K562 (cell line): ENCODE results near the gene TMEM158. TPM values are rescaled to one million over a fixed set of nuclear protein-coding genes. Genes with fewer than 3 reads are reported as not detected.

Experiments used
- CHD1 ChIP-seq: fragments of 200-600 bp; sonication (generic); IDR thresholded peaks from one replicate; pipeline ENCODE4 v1.6.1; 2012; ENCODE audit warnings: mild to moderate bottlenecking, moderate library complexity, low read length, inconsistent platforms
- EHMT2 ChIP-seq: fragments of 450-650 bp; IDR thresholded peaks from 2 replicates; pipeline ENCODE4 v1.6.1; 2018; ENCODE audit warnings: antibody characterized with exemption
- MYC ChIP-seq, 2 experiments: fragments of 250-450 bp in 1 of 2; sonication (Bioruptor Pico) in 1 of 2; IDR thresholded peaks; 2 replicates each; pipeline versions ENCODE4 v1.5.1 to v1.6.1; 2012 to 2021; ENCODE audit warnings: low read depth in 2 of 2, borderline replicate concordance in 1 of 2, improper control_type of control experiment in 1 of 2, low read length in 1 of 2, mild to moderate bottlenecking in 1 of 2, moderate library complexity in 1 of 2
- PHB ChIP-seq: fragments of 250-450 bp; sonication (Bioruptor Pico); IDR thresholded peaks from 2 replicates; pipeline ENCODE4 v1.5.0; 2021
- SMAD2 ChIP-seq: fragments of 150-350 bp; IDR thresholded peaks from 2 replicates; pipeline ENCODE4 v1.6.1; 2014; ENCODE audit warnings: low read depth, mild to moderate bottlenecking, low read length
- XRCC5 ChIP-seq: fragments of 200-400 bp; formaldehyde crosslinking; IDR thresholded peaks from 2 replicates; pipeline ENCODE4 v1.6.1; 2017; ENCODE audit warnings: low read depth, mild to moderate bottlenecking, low read length
- ZC3H4 ChIP-seq: sonication (generic); formaldehyde crosslinking; IDR thresholded peaks from 2 replicates; pipeline ENCODE4 v1.9.0; 2021; ENCODE audit warnings: missing genetic modification reagents, borderline replicate concordance
- ZC3H8 ChIP-seq: fragments of 450-650 bp; IDR thresholded peaks from 2 replicates; pipeline ENCODE4 v1.6.1; 2017
- ZFX ChIP-seq: sonication (generic); formaldehyde crosslinking; IDR thresholded peaks from 2 replicates; pipeline ENCODE4 v1.8.0; 2022; ENCODE audit warnings: mild to moderate bottlenecking, missing genetic modification reagents, moderate library complexity
- polyA plus RNA-seq, 8 experiments: library from polyadenylated mRNA; depleted of rRNA in 4 of 8; stranded (reverse) in 5 of 8; unstranded in 3 of 8; fragments of >200 nt; fragmentation: Nextera tagmentation in 2 of 8; fragmentation: Illumina TruSeq in 1 of 8; extraction: Ambion mirVana in 2 of 8; extraction: Trizol in 1 of 8; gene quantifications; 2 replicates each; pipeline versions ENCODE4 v1.2.1 to v1.2.3, GENCODE V29; 2011 to 2014; ENCODE audit warnings: inconsistent platforms in 1 of 8, missing spikeins in 1 of 8
- total RNA-seq, 7 experiments: library from RNA; depleted of rRNA in 6 of 7; stranded (reverse); fragments of >200 nt in 6 of 7; fragmentation: Illumina TruSeq in 2 of 7; extraction: Trizol in 2 of 7; gene quantifications; 2 replicates each; pipeline versions ENCODE4 v1.2.1 to v1.2.3, GENCODE V29; 2011 to 2021; ENCODE audit warnings: low replicate concordance in 1 of 7
- TF ChIP-seq, protein P1 (sequence below): sonication (generic); formaldehyde crosslinking; IDR thresholded peaks from 2 replicates; pipeline ENCODE4 v1.8.1; 2023; ENCODE audit warnings: mild to moderate bottlenecking, missing genetic modification reagents
- TF ChIP-seq, protein P2 (sequence below), 3 experiments: IDR thresholded peaks in 2 of 3; conservative IDR thresholded peaks in 1 of 3; 2 replicates each; pipeline ENCODE4 v1.5.1; 2011 to 2012; ENCODE audit warnings: low read length in 3 of 3, mild to moderate bottlenecking in 3 of 3, control low read depth in 2 of 3, improper control_type of control experiment in 1 of 3, inconsistent platforms in 1 of 3, low read depth in 1 of 3, mixed read lengths in 1 of 3, moderate library complexity in 1 of 3; ENCODE audit not compliant: insufficient read depth in 2 of 3
- TF ChIP-seq, protein P3 (sequence below), 2 experiments: fragments of 450-650 bp; IDR thresholded peaks; 2 replicates each; pipeline ENCODE4 v1.6.1; 2018; ENCODE audit warnings: mild to moderate bottlenecking in 2 of 2, low read depth in 1 of 2; ENCODE audit not compliant: partially characterized antibody in 2 of 2
- TF ChIP-seq, protein P4 (sequence below): IDR thresholded peaks from 2 replicates; pipeline ENCODE4 v1.6.1; 2011; ENCODE audit warnings: borderline replicate concordance, low read depth, mild to moderate bottlenecking, moderate library complexity, low read length; ENCODE audit not compliant: insufficient read depth, poor library complexity, severe bottlenecking
- TF ChIP-seq, protein P5 (sequence below): sonication (generic); IDR thresholded peaks from 2 replicates; pipeline ENCODE4 v1.6.1; 2016

The TMEM158 gene
- total and polyA plus RNA-seq, 9 of the 15 experiments (the other 6 are each of a cell fraction or from before 2014, with no cell fraction given), result 2.2 to 46.5 (median 8.4) TPM

GRCh38 chr3:45210308-45211041 lies 15.6 kb downstream of the TMEM158 start (continued):
- TF ChIP-seq MYC (IDR thresholded peaks at IDR 0.05; ENCODE audit: low read depth, low read length), result peak; percentile 54; the same call in 1 of the 2 replicates
- peak; percentile 25; the same call in 1 of the 2 replicates for TF ChIP-seq MYC (CRISPR knock-in tag; IDR thresholded peaks at IDR 0.05; ENCODE audit: borderline replicate concordance, low read depth)
- TF ChIP-seq XRCC5, result peak; percentile 92
- TF ChIP-seq, protein P1, sequence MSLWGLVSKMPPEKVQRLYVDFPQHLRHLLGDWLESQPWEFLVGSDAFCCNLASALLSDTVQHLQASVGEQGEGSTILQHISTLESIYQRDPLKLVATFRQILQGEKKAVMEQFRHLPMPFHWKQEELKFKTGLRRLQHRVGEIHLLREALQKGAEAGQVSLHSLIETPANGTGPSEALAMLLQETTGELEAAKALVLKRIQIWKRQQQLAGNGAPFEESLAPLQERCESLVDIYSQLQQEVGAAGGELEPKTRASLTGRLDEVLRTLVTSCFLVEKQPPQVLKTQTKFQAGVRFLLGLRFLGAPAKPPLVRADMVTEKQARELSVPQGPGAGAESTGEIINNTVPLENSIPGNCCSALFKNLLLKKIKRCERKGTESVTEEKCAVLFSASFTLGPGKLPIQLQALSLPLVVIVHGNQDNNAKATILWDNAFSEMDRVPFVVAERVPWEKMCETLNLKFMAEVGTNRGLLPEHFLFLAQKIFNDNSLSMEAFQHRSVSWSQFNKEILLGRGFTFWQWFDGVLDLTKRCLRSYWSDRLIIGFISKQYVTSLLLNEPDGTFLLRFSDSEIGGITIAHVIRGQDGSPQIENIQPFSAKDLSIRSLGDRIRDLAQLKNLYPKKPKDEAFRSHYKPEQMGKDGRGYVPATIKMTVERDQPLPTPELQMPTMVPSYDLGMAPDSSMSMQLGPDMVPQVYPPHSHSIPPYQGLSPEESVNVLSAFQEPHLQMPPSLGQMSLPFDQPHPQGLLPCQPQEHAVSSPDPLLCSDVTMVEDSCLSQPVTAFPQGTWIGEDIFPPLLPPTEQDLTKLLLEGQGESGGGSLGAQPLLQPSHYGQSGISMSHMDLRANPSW (CRISPR knock-in tag), result no peak
- no peak for TF ChIP-seq SMAD2
- TF ChIP-seq ZFX (CRISPR knock-in tag), result peak; percentile 48; the same call in 1 of the 2 replicates
- TF ChIP-seq, protein P2, sequence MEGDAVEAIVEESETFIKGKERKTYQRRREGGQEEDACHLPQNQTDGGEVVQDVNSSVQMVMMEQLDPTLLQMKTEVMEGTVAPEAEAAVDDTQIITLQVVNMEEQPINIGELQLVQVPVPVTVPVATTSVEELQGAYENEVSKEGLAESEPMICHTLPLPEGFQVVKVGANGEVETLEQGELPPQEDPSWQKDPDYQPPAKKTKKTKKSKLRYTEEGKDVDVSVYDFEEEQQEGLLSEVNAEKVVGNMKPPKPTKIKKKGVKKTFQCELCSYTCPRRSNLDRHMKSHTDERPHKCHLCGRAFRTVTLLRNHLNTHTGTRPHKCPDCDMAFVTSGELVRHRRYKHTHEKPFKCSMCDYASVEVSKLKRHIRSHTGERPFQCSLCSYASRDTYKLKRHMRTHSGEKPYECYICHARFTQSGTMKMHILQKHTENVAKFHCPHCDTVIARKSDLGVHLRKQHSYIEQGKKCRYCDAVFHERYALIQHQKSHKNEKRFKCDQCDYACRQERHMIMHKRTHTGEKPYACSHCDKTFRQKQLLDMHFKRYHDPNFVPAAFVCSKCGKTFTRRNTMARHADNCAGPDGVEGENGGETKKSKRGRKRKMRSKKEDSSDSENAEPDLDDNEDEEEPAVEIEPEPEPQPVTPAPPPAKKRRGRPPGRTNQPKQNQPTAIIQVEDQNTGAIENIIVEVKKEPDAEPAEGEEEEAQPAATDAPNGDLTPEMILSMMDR (IDR thresholded peaks at IDR 0.05 in 2 of 3, conservative IDR thresholded peaks at IDR 0.05 in 1 of 3; ENCODE audit: insufficient read depth in 2 of 3, low read depth in 1 of 3, low read length in 3 of 3), result peak; percentile 96 to 97 (median 96)
- no peak for TF ChIP-seq ZC3H4
- no peak for TF ChIP-seq ZC3H8
- TF ChIP-seq, protein P3, sequence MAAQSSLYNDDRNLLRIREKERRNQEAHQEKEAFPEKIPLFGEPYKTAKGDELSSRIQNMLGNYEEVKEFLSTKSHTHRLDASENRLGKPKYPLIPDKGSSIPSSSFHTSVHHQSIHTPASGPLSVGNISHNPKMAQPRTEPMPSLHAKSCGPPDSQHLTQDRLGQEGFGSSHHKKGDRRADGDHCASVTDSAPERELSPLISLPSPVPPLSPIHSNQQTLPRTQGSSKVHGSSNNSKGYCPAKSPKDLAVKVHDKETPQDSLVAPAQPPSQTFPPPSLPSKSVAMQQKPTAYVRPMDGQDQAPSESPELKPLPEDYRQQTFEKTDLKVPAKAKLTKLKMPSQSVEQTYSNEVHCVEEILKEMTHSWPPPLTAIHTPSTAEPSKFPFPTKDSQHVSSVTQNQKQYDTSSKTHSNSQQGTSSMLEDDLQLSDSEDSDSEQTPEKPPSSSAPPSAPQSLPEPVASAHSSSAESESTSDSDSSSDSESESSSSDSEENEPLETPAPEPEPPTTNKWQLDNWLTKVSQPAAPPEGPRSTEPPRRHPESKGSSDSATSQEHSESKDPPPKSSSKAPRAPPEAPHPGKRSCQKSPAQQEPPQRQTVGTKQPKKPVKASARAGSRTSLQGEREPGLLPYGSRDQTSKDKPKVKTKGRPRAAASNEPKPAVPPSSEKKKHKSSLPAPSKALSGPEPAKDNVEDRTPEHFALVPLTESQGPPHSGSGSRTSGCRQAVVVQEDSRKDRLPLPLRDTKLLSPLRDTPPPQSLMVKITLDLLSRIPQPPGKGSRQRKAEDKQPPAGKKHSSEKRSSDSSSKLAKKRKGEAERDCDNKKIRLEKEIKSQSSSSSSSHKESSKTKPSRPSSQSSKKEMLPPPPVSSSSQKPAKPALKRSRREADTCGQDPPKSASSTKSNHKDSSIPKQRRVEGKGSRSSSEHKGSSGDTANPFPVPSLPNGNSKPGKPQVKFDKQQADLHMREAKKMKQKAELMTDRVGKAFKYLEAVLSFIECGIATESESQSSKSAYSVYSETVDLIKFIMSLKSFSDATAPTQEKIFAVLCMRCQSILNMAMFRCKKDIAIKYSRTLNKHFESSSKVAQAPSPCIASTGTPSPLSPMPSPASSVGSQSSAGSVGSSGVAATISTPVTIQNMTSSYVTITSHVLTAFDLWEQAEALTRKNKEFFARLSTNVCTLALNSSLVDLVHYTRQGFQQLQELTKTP (IDR thresholded peaks at IDR 0.05; ENCODE audit: low read depth in 1 of 2, partially characterized antibody in 2 of 2), result peak in 1 of 2 experiments; percentile 71
- TF ChIP-seq, protein P4, sequence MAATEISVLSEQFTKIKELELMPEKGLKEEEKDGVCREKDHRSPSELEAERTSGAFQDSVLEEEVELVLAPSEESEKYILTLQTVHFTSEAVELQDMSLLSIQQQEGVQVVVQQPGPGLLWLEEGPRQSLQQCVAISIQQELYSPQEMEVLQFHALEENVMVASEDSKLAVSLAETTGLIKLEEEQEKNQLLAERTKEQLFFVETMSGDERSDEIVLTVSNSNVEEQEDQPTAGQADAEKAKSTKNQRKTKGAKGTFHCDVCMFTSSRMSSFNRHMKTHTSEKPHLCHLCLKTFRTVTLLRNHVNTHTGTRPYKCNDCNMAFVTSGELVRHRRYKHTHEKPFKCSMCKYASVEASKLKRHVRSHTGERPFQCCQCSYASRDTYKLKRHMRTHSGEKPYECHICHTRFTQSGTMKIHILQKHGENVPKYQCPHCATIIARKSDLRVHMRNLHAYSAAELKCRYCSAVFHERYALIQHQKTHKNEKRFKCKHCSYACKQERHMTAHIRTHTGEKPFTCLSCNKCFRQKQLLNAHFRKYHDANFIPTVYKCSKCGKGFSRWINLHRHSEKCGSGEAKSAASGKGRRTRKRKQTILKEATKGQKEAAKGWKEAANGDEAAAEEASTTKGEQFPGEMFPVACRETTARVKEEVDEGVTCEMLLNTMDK, result peak; percentile 34
- TF ChIP-seq EHMT2, result peak; percentile 42; the same call in 1 of the 2 replicates
- TF ChIP-seq, protein P5, sequence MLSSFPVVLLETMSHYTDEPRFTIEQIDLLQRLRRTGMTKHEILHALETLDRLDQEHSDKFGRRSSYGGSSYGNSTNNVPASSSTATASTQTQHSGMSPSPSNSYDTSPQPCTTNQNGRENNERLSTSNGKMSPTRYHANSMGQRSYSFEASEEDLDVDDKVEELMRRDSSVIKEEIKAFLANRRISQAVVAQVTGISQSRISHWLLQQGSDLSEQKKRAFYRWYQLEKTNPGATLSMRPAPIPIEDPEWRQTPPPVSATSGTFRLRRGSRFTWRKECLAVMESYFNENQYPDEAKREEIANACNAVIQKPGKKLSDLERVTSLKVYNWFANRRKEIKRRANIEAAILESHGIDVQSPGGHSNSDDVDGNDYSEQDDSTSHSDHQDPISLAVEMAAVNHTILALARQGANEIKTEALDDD, result peak; percentile 22; the same call in 1 of the 2 replicates
- no peak for TF ChIP-seq CHD1
- no peak for TF ChIP-seq PHB (CRISPR knock-in tag)
